Activated CD4-positive, alpha-beta memory T cell treated with anti-CD3 and anti-CD28 coated beads, Interleukin-2, amount 10 ng/mL, durations not matched to agents 7 days and 5 days (primary cell): ENCODE results near the gene GAB2. TPM values are rescaled to one million over a fixed set of nuclear protein-coding genes. Genes with fewer than 3 reads are reported as not detected.
"Not testable (repeated sequence)": the region's sequence is repeated elsewhere in the genome, so short reads cannot be mapped to it uniquely, and the experiment has no call there.

Experiments used
- CTCF ChIA-PET: fragments of 350-600 bp; sonication (Branson Sonifier 250); formaldehyde crosslinking; loops from one replicate; lab custom pipeline; 2021; ENCODE audit warnings: antibody characterized with exemption, inconsistent platforms; lab: Charles Lee
- POLR2A ChIA-PET: fragments of 350-600 bp; sonication (Branson Sonifier 250); formaldehyde crosslinking; loops from one replicate; lab custom pipeline; 2021; ENCODE audit warnings: antibody characterized with exemption; lab: Charles Lee
- DNase-seq: peaks from one replicate; pipeline ENCODE4 v3.0.0-alpha.2; 2020
- H3K27ac Mint-ChIP-seq: one replicate; pipeline ENCODE4 v1.8.0; 2021; ENCODE audit warnings: mild to moderate bottlenecking, mixed read lengths
- H3K27me3 Mint-ChIP-seq: one replicate; pipeline ENCODE4 v1.8.0; 2021; ENCODE audit warnings: mixed read lengths
- H3K36me3 Mint-ChIP-seq: one replicate; pipeline ENCODE4 v1.8.0; 2021; ENCODE audit warnings: low read depth, mixed read lengths
- H3K4me1 Mint-ChIP-seq: one replicate; pipeline ENCODE4 v1.8.0; 2021; ENCODE audit warnings: mixed read lengths
- H3K4me3 Mint-ChIP-seq: one replicate; pipeline ENCODE4 v1.8.0; 2021; ENCODE audit warnings: mild to moderate bottlenecking, mixed read lengths
- H3K9me3 Mint-ChIP-seq: one replicate; pipeline ENCODE4 v1.8.0; 2021; ENCODE audit warnings: mixed read lengths
- total RNA-seq, 2 experiments: library from RNA; stranded (reverse); gene quantifications; one replicate each; pipeline ENCODE4 v1.2.3, GENCODE V29; 2021

The GAB2 gene
- total RNA-seq, 2 experiments from 2014 or later: 51.8 to 55.8 TPM

DNA sequence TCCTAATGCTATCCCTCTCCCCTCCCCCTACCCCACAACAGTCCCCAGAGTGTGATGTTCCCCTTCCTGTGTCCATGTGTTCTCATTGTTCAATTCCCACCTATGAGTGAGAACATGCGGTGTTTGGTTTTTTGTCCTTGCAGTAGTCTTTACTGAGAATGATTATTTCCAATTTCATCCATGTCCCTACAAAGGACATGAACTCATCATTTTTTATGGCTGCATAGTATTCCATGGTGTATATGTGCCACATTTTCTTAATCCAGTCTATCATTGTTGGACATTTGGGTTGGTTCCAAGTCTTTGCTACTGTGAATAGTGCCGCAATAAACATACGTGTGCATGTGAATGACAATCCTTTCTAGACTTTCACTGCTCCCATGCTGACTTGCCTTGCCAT lies 241.8 kb downstream of the GAB2 start:
- peaks cover 38% of the 10 kb centered on the region for H3K36me3 Mint-ChIP-seq
- DNase-seq, H3K27me3 Mint-ChIP-seq, H3K4me1 Mint-ChIP-seq, CTCF ChIA-PET, H3K9me3 Mint-ChIP-seq, POLR2A ChIA-PET, H3K4me3 Mint-ChIP-seq, H3K27ac Mint-ChIP-seq: not testable (repeated sequence)

DNA sequence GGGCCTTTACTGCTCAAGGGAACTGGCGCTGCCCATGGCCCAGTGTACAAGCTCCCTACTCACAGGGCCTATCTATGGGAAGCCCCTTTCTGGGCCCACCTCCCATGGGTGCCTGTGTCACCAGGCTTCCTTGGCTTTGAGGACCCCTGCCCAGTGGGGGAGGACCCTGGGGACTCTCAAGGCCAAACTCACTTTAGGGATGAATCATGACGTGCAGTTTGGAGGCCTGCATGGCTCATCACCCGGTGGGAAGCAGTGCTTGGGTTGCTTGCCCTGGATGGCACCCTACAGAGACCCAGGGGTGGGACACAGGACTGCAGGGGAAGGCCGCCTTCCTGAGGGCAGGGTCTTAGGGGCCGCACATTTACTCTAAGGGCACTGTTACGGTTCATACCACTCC lies 245.7 kb downstream of the GAB2 start:
- no peak overlapping the region for H3K27ac Mint-ChIP-seq
- no peaks in the 10 kb centered on the region for H3K27me3 Mint-ChIP-seq
- DNase-seq: no peak
- no peaks in the 10 kb centered on the region for H3K4me1 Mint-ChIP-seq
- ChIA-PET POLR2A (no interaction called here), CTCF (no interaction called here)
- peaks cover 23% of the 10 kb centered on the region for H3K36me3 Mint-ChIP-seq
- H3K9me3 Mint-ChIP-seq: no peaks in the 10 kb centered on the region
- H3K4me3 Mint-ChIP-seq: no peak overlapping the region

DNA sequence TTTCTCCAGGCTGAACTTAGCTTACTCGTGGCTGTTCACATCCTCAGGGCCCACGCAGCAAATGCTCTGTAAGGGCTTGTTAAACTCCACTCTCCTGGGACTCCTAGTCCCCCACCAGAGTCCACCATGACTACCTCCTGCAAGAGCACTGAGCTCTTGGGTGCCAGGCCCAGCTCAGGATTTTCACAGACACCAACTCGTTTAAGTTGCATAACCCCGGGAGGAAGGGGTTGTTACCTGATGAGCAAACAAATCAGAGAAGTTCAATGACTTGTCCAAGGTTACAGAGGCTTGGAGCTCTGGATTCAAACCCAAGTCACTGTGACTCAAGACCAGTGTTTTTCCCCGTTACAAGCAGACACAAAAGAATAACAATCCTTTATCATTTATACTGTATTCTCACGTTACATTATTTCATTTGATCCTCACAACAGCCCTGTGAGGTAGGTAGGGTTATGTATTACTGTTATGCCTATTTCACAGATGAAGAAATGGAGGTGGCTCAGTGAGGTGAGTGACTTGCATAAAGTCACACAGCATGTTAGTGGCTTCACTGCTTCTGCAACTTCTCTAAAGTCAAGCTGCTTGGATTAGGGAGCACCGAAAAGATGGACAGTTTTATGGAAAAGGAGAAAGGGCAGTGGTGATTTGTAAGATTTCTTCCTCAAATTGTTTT lies 246.6 kb downstream of the GAB2 start:
- CTCF ChIA-PET: no interaction called here

DNA sequence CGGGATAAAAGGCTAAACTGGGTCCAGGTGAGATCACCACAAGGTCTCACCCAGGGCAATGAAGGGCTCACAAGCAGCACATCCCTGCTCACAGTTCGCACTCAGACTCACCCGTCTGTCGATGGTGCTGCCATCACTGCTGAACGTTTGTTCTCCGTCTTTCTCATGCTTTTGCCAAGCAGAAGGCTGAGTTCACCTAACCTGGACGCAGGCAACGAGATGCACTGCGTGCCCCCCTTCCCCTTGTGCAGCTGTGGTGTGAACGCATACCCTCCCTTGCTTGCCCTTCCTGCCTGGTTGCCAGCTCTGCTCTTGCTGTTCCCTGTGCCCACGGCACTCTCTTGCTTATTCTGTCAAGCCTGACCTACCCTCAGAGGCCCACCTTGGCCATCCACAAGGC lies 247.2 kb downstream of the GAB2 start:
- Mint-ChIP-seq H3K27me3 (no peaks in the 10 kb centered on the region), H3K9me3 (no peaks in the 10 kb centered on the region), H3K4me3 (no peak overlapping the region), H3K27ac (no peak overlapping the region), H3K4me1 (no peaks in the 10 kb centered on the region), H3K36me3 (peaks cover 14% of the 10 kb centered on the region)
- ChIA-PET POLR2A (no interaction called here), CTCF (no interaction called here)
- no peak for DNase-seq

More for the DNA sequence above, 246.6 kb downstream of the GAB2 start:
- Mint-ChIP-seq H3K36me3 (peaks cover 14% of the 10 kb centered on the region), H3K9me3 (no peaks in the 10 kb centered on the region), H3K27me3 (no peaks in the 10 kb centered on the region), H3K4me1 (no peaks in the 10 kb centered on the region), H3K27ac (no peak overlapping the region), H3K4me3 (no peak overlapping the region)
- POLR2A ChIA-PET: no interaction called here
- DNase-seq: no peak

DNA sequence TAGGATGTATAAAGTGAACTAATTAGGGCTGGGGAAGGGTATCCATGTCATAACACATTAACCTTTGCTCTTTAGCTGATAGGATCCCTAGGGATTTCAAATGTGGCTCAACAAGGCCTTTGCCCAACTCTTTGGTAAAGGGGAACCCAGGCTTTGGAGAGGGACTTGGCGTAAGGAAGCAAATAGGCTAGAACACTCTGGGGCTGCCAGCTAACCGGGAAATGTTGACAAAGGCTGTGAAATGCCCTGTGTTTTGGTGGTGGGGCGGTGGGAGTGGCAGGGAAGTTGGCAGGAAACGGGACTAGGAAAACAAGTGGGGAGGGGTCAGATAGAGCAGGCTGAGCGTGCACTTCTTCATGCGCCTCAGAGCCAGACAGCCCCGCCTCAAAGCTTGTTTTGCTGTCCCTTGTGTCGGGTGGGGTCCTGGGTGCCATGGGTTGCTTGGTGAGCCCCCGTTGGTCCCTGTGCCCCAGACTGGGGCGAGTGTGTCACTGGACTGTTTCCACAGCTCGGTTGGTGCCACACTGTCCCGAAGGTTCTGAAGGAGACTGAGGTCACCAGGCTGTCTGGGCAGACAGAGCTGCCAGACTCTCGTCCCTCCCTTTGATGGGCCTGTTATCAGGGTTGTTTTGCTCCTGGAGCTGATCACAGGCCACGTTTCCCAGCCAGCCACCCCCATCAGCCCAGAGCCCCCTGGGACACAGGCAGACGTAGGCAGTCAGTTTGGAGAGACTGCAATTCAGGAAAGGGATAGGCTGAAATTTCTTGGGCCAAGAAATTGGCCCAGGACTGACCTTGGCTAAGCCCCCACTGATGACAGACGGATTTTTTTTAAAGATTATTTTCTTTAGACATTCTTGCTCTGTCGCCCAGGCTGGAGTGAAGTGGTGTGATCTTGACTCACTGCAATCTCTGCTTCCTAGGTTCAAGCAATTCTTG lies 248.8 kb downstream of the GAB2 start:
- Mint-ChIP-seq H3K4me3 (no peak overlapping the region), H3K4me1 (no peaks in the 10 kb centered on the region), H3K36me3 (peaks cover 8% of the 10 kb centered on the region), H3K27me3 (no peaks in the 10 kb centered on the region), H3K9me3 (no peaks in the 10 kb centered on the region), H3K27ac (no peak overlapping the region)
- CTCF ChIA-PET: no interaction called here
- POLR2A ChIA-PET: interaction anchor here (0.6 kb wide), 1 partner anchor 19 kb away, joined by 3 read pairs; no protein-coding TSS in a partner anchor
- no peak for DNase-seq

DNA sequence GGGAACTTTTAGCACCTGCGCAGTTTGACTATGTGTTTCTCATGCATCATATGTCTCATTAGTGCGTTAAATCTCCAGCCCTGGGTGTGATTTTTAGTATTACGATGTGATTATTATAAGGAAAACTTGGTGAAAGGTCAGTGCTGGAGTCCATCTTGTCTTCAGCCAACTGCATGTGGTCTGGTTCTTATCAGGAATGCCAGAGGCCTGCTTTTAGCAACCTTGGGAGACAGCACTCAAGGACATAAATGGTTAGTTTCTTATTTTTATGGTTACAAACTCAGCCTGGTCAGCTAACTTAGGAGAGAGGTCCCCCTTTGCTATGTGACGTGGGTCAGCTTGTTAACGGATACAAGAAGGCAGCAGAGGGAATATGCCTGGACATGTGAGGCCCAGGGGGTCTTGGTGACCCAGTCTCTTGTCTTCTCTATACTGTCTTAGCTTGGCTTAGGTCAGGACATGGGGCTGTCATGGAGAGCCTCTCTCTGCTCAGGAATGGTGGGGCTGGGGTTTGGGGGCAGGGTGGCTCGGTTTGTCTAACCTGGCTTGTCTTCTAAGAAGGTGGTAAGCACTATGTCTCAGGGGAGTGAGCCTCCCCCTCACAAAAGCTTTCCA lies 250.7 kb downstream of the GAB2 start:
- H3K27me3 Mint-ChIP-seq: no peaks in the 10 kb centered on the region
- H3K9me3 Mint-ChIP-seq: no peaks in the 10 kb centered on the region
- H3K4me1 Mint-ChIP-seq: no peaks in the 10 kb centered on the region
- no peaks in the 10 kb centered on the region for H3K36me3 Mint-ChIP-seq
- no peak overlapping the region for H3K27ac Mint-ChIP-seq
- ChIA-PET POLR2A (no interaction called here), CTCF (no interaction called here)
- H3K4me3 Mint-ChIP-seq: no peak overlapping the region
- DNase-seq: no peak

Other genes with a start within 250 kb of the GAB2 start
- 1 to 10 TPM; 7.5 to 9.3 TPM for gene KCTD21, start 229.2 kb downstream of the GAB2 start, total RNA-seq
- gene USP35, start 228.9 kb downstream of the GAB2 start, total RNA-seq: 10 to 100 TPM; 10.8 to 12.1 TPM
- 10 to 100 TPM; 13.4 to 13.9 TPM for gene NARS2, start 157.0 kb upstream of the GAB2 start, total RNA-seq